ENCODE data around the gene BRINP1.

DNA sequence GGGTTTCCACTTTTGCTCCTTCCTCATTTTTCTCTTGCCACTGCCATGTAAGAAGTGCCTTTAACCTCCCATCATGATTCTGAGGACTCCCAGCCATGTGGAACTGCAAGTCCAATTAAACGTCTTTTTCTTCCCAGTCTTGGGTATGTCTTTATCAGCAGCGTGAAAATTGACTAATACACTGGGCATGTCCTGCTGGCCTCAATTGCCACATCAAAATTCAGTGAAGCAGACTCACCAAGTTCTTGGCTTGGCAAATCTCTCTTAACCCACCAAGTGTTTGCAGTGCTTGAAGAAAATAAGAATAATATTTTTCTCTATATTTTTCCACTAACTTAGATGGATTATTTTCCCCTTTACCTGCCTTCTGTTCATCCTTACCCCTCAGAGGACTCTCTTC is 212.0 kb downstream of the BRINP1 start:
- TF ChIP-seq, protein P1, sequence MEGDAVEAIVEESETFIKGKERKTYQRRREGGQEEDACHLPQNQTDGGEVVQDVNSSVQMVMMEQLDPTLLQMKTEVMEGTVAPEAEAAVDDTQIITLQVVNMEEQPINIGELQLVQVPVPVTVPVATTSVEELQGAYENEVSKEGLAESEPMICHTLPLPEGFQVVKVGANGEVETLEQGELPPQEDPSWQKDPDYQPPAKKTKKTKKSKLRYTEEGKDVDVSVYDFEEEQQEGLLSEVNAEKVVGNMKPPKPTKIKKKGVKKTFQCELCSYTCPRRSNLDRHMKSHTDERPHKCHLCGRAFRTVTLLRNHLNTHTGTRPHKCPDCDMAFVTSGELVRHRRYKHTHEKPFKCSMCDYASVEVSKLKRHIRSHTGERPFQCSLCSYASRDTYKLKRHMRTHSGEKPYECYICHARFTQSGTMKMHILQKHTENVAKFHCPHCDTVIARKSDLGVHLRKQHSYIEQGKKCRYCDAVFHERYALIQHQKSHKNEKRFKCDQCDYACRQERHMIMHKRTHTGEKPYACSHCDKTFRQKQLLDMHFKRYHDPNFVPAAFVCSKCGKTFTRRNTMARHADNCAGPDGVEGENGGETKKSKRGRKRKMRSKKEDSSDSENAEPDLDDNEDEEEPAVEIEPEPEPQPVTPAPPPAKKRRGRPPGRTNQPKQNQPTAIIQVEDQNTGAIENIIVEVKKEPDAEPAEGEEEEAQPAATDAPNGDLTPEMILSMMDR (IDR thresholded peaks at IDR 0.05), result no peak
- TF ChIP-seq POLR2A (IDR thresholded peaks at IDR 0.05), result no peak
